WERI-Rb-1 (cell line): ENCODE results near the gene TAF6L.

Experiments used
- DNase-seq: peaks from one replicate; pipeline ENCODE4 v3.0.0-alpha.2; 2020
- H3K27ac ChIP-seq: fragments of 250-450 bp; sonication (Bioruptor Pico); 2 replicates; pipeline ENCODE4 v1.5.1; 2020; ENCODE audit warnings: mild to moderate bottlenecking, moderate library complexity
- H3K27me3 ChIP-seq: fragments of 250-450 bp; sonication (Bioruptor Pico); 2 replicates; pipeline ENCODE4 v1.5.1; 2021; ENCODE audit warnings: mild to moderate bottlenecking, low read depth, moderate library complexity; ENCODE audit not compliant: insufficient read depth, severe bottlenecking
- H3K36me3 ChIP-seq: fragments of 250-450 bp; sonication (Bioruptor Pico); 2 replicates; pipeline ENCODE4 v1.5.1; 2020; ENCODE audit warnings: mild to moderate bottlenecking, moderate library complexity
- H3K4me3 ChIP-seq: 2 replicates; pipeline ENCODE4 v1.5.1; 2011; ENCODE audit warnings: low read depth, mild to moderate bottlenecking, control low read depth, low read length
- H3K9me3 ChIP-seq: fragments of 250-450 bp; sonication (Bioruptor Pico); 2 replicates; pipeline ENCODE4 v1.5.1; 2021; ENCODE audit warnings: mild to moderate bottlenecking, moderate library complexity; ENCODE audit not compliant: severe bottlenecking
- CTCF ChIP-seq: IDR thresholded peaks from 2 replicates; pipeline ENCODE4 v1.5.1; 2011; ENCODE audit warnings: low read depth, mild to moderate bottlenecking, control low read depth, inconsistent platforms, low read length

Gene TAF6L

GRCh38 chr11:62787005-62787759 lies 16.0 kb downstream of the TAF6L start, which contains the start of gene TMEM179B:
TSS of gene TMEM179B (plus strand) at chr11:62787402. CDS start at chr11:62787432, 30 bp downstream.
- H3K9me3 ChIP-seq, result no peaks in the 10 kb centered on the region

DNA sequence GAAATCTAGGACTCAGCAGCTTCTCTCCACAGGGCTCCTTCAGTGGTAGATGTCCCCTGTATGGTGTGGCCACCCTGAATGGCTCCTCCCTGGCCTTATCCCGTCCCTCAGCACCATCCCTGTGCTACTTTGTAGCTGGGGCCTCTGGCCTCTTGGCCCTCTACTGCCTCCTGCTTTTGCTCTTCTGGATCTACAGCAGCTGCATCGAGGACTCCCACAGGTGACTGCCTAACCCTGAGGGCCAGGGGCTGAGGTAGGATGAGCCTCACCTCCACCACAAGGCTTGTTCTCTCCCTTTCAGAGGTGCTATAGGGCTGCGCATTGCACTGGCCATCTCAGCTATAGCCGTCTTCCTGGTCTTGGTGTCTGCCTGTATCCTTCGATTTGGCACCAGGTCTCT lies 17.8 kb downstream of the TAF6L start:
- TF ChIP-seq CTCF, result no peak
- DNase-seq, result no peak
- Histone ChIP-seq H3K27ac (no peak overlapping the region), H3K36me3 (peaks cover 72% of the 10 kb centered on the region), H3K27me3 (no peaks in the 10 kb centered on the region), H3K4me3 (no peak overlapping the region), H3K9me3 (no peaks in the 10 kb centered on the region)

More at GRCh38 chr11:62787005-62787759, 16.0 kb downstream of the TAF6L start, which contains the start of gene TMEM179B:
- H3K27me3 ChIP-seq, result no peaks in the 10 kb centered on the region
- H3K36me3 ChIP-seq, result peaks cover 63% of the 10 kb centered on the region
- H3K4me3 ChIP-seq, result peak within 1 kb of the TSS; percentile 91
- DNase-seq, result peak; percentile 97
- H3K27ac ChIP-seq, result peak within 1 kb of the TSS; percentile 89
- TF ChIP-seq CTCF, result peak; percentile 65

GRCh38 chr11:62789576-62789975 lies 18.4 kb downstream of the TAF6L start:
- no peaks in the 10 kb centered on the region for H3K9me3 ChIP-seq
- no peak overlapping the region for H3K4me3 ChIP-seq
- H3K36me3 ChIP-seq, result peaks cover 75% of the 10 kb centered on the region
- DNase-seq, result no peak
- no peaks in the 10 kb centered on the region for H3K27me3 ChIP-seq
- no peak overlapping the region for H3K27ac ChIP-seq
- no peak for TF ChIP-seq CTCF

- H3K27me3 ChIP-seq, result no peaks in the 10 kb centered on the region
- TF ChIP-seq CTCF, result no peak
- peak within 1 kb of the TSS; percentile 81 for H3K4me3 ChIP-seq
- H3K9me3 ChIP-seq, result no peaks in the 10 kb centered on the region
- peak within 1 kb of the TSS; percentile 84 for H3K27ac ChIP-seq
- peaks cover 84% of the 10 kb centered on the region for H3K36me3 ChIP-seq
- DNase-seq, result peak; percentile 88
Observed at GRCh38 chr11:62791501-62792201, 20.5 kb downstream of the TAF6L start, which contains the start of gene TMEM223. TSS of gene TMEM223 (minus strand) at chr11:62792006. CDS start at chr11:62791994, 12 bp downstream.

DNA sequence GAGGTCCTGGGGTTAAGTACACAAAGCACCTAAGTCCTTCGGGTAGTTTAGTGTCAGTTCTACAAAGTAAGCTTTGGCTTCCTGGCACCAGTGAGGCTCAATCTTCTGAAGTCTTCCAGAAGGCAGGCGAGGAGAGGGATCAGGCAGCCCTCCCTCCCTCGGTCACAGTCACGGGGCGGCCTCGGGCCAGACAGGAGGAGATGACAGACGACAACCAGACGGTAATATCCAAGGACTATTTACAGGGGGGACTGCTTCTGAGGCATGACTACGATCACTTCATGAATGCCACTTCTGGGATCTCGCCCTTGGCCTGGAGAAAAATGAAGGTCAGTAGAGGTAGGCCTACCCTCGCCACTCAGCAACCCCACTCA lies 21.0 kb downstream of the TAF6L start:
- no peak for TF ChIP-seq CTCF
- Histone ChIP-seq H3K4me3 (no peak overlapping the region), H3K27ac (peak overlapping the region; percentile 84), H3K27me3 (no peaks in the 10 kb centered on the region), H3K9me3 (no peaks in the 10 kb centered on the region), H3K36me3 (peaks cover 85% of the 10 kb centered on the region)
- peak; percentile 73 for DNase-seq
